Measurements from ENCODE around the gene TMEM37. TPM values are rescaled to one million over a fixed set of nuclear protein-coding genes. Genes with fewer than 3 reads are reported as not detected.

The TMEM37 gene
- total and polyA plus RNA-seq, 2 of the 13 experiments (the other 11 are each of a cell fraction or from before 2014, with no cell fraction given): 37.7 to 115 TPM

GRCh38 chr2:119432851-119433522, 1.3 kb downstream of the TMEM37 start (continued):
- TF ChIP-seq THAP9 (CRISPR knock-in tag; IDR thresholded peaks at IDR 0.05; ENCODE audit: borderline replicate concordance): 0 out of 2 replicates have a peak, but pooled peaks have one; percentile 48
- no peak for TF ChIP-seq ZBTB37 (CRISPR knock-in tag; IDR thresholded peaks at IDR 0.05)
- TF ChIP-seq FOXA3 (CRISPR knock-in tag; IDR thresholded peaks at IDR 0.05): no peak
- no peak for TF ChIP-seq KDM1A (CRISPR knock-in tag; IDR thresholded peaks at IDR 0.05)
- TF ChIP-seq ATF5 (CRISPR knock-in tag; IDR thresholded peaks at IDR 0.05; ENCODE audit: low read depth): no peak
- TF ChIP-seq ZFP62 (CRISPR knock-in tag; IDR thresholded peaks at IDR 0.05): no peak
- no peak for TF ChIP-seq ZBTB42 (CRISPR knock-in tag; IDR thresholded peaks at IDR 0.05)
- TF ChIP-seq NR3C1 (CRISPR knock-in tag; IDR thresholded peaks at IDR 0.05): no peak
- 0 out of 2 replicates have a peak, but pooled peaks have one; percentile 28 for TF ChIP-seq WIZ (CRISPR knock-in tag; IDR thresholded peaks at IDR 0.05)
- peak; percentile 18; the same call in 1 of the 2 replicates for TF ChIP-seq MAX (IDR thresholded peaks at IDR 0.05)
- TF ChIP-seq MED13 (CRISPR knock-in tag; IDR thresholded peaks at IDR 0.05): no peak
- no peak for TF ChIP-seq U2AF2 (IDR thresholded peaks at IDR 0.05; ENCODE audit: low read depth, low read length)
- TF ChIP-seq ZNF724P (CRISPR knock-in tag; IDR thresholded peaks at IDR 0.05; ENCODE audit: borderline replicate concordance): peak; percentile 49; the same call in 1 of the 2 replicates
- no peak for TF ChIP-seq ZNF619 (CRISPR knock-in tag; IDR thresholded peaks at IDR 0.05)
- no peak for TF ChIP-seq SP1 (IDR thresholded peaks at IDR 0.05)
- no peak; the same call in 1 of the 2 replicates for TF ChIP-seq SP1 (CRISPR knock-in tag; IDR thresholded peaks at IDR 0.05)
- no peak for TF ChIP-seq NPAS2 (CRISPR knock-in tag; IDR thresholded peaks at IDR 0.05; ENCODE audit: borderline replicate concordance)
- TF ChIP-seq U2AF1 (optimal IDR thresholded peaks at IDR 0.05; ENCODE audit: low read depth, low read length): no peak
- TF ChIP-seq RNF219 (CRISPR knock-in tag; IDR thresholded peaks at IDR 0.05): no peak
- no peak for TF ChIP-seq ZBTB2 (CRISPR knock-in tag; IDR thresholded peaks at IDR 0.05; ENCODE audit: low read depth)
- no peak for TF ChIP-seq DRAP1 (CRISPR knock-in tag; IDR thresholded peaks at IDR 0.05)
- no peak; the same call in 1 of the 2 replicates for TF ChIP-seq PAF1 (CRISPR knock-in tag; IDR thresholded peaks at IDR 0.05)

Data from HepG2 (cell line).